GM06990 (cell line): ENCODE measurements around the gene RABL6.
A peak's percentile ranks its signal among the peaks of the same experiment; 100 is the strongest.

ENCODE experiments used
- DNase-seq: peaks from one replicate; pipeline ENCODE4 v3.0.0-alpha.2; 2011; ENCODE audit not compliant: insufficient read length; ENCODE audit errors: extremely low read depth
- H3K27me3 ChIP-seq: replicated peaks from 2 replicates; pipeline ENCODE4 v1.6.0; 2011; ENCODE audit warnings: low read length; ENCODE audit not compliant: control insufficient read depth, insufficient read depth
- H3K36me3 ChIP-seq: 2 replicates; pipeline ENCODE4 v1.5.1; 2011; ENCODE audit warnings: low read length; ENCODE audit not compliant: control insufficient read depth, insufficient read depth
- H3K4me3 ChIP-seq: replicated peaks from 2 replicates; pipeline ENCODE4 v1.5.1; 2011; ENCODE audit warnings: low read depth, mild to moderate bottlenecking, control low read depth, low read length
- TF ChIP-seq, protein P1 (sequence below): IDR thresholded peaks from 2 replicates; pipeline ENCODE4 v1.5.1; 2011; ENCODE audit warnings: low read length, control low read depth, mild to moderate bottlenecking, inconsistent platforms; ENCODE audit not compliant: insufficient read depth, poor library complexity, severe bottlenecking

RABL6 gene

DNA sequence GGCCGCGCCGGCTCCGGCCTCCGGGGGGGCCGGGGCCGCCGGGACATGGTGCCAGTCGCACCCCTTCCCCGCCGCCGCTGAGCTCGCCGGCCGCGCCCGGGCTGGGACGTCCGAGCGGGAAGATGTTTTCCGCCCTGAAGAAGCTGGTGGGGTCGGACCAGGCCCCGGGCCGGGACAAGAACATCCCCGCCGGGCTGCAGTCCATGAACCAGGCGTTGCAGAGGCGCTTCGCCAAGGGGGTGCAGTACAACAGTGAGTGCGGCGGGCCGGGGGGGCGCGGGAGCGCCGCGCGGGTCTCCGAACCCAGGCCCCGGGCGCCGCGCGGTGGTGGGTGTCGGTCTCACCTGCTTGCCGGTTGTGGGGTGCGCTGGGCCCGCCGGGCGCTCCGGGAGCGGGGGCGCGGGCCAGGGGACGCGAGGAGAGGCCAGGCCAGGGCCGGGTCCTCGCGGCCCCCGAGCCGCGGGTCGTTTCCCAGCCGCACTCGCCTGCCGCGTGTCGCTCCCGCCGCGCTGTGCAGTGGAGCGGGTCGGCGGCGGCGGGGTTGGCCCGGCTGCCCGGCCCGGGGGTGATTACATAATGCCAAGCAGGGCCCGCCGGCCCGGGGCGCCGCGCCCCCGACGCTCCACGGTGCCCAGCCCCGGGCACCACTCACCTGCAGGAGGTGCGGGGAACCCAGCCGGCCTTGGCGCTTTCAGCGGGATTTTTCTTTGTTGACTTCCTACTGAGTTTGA lies 492 bp downstream of the RABL6 start:
- Histone ChIP-seq H3K4me3 (peak overlapping the region; percentile 91), H3K27me3 (no peaks in the 10 kb centered on the region), H3K36me3 (peaks cover 4% of the 10 kb centered on the region)
- TF ChIP-seq, protein P1, sequence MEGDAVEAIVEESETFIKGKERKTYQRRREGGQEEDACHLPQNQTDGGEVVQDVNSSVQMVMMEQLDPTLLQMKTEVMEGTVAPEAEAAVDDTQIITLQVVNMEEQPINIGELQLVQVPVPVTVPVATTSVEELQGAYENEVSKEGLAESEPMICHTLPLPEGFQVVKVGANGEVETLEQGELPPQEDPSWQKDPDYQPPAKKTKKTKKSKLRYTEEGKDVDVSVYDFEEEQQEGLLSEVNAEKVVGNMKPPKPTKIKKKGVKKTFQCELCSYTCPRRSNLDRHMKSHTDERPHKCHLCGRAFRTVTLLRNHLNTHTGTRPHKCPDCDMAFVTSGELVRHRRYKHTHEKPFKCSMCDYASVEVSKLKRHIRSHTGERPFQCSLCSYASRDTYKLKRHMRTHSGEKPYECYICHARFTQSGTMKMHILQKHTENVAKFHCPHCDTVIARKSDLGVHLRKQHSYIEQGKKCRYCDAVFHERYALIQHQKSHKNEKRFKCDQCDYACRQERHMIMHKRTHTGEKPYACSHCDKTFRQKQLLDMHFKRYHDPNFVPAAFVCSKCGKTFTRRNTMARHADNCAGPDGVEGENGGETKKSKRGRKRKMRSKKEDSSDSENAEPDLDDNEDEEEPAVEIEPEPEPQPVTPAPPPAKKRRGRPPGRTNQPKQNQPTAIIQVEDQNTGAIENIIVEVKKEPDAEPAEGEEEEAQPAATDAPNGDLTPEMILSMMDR = no peak
- DNase-seq = peak; percentile 69

DNA sequence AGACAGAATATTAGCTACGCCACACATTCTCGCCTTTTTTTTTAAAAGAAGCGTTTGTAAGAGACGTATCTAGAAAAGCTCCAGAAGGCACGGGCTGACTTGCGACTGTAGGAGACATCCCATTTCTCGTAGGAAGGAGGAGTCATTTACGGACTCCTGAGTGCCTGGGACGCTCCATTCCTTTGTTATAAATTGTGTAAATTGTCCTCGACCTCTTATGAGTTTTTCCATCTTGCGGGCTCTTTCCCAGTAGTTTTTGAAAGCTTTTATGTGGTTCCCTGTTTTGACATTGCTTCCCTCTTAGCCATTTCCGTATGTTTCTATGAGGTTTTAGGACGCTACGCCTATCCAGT lies 1.0 kb downstream of the RABL6 start:
- no peak for DNase-seq

DNA sequence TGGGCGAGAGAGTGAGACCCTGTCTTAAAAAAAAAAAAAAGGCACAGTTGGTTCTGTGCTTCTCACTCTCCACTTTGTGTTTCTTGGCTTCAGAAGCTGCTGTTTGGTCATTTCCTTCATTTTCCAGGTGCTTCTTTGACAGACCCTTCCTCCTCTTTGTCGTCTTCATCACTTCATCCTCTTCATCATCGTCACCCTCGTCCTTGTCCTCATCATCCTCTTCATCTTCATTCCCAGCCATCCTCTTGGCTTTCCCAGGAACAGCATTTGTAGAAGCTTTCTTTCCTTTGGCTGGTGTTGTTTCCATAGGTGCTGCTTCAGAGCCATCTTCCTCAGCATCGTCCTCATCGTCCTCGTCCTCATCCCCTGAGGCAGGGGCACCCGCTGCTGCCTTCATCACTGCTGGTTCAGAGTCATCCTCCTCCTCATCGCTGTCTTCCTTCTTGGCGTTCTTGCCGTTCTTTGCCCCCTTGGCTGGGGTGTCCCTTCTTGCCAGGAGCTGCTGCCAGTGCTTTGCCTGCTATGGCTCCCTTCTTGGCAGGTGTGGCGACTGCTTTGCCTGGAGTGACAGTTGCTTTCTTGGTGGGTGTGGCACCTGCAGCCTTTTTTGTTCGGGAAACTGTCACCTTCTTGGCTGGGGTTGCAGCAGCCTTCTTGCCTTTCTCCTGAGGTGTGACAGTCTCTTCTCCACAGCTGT lies 7.1 kb downstream of the RABL6 start:
- H3K27me3 ChIP-seq = no peaks in the 10 kb centered on the region
- H3K4me3 ChIP-seq = no peak overlapping the region
- TF ChIP-seq, protein P1 = no peak
- DNase-seq = no peak
- peaks cover 8% of the 10 kb centered on the region for H3K36me3 ChIP-seq

More for the DNA sequence above, 1.0 kb downstream of the RABL6 start:
- Histone ChIP-seq H3K4me3 (peak overlapping the region; percentile 91), H3K36me3 (peaks cover 4% of the 10 kb centered on the region), H3K27me3 (no peaks in the 10 kb centered on the region)
- TF ChIP-seq, protein P1 = no peak

DNA sequence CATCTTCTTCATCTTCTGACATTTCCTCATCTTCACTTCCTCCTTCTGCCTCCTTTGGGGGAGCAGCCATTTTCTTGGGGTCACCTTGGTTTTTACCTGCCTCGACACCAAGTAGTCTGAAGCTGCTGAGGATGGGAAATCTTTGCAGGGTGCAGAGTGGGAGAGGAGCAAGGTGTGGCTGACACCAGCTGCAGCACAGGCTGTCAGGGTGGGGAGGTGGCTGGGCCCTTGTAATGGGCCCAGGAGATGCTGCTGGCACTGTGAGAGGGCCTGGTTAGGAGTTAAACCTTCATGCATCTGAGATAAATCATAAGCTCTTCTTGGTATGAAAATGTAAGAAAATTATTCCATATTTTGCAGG lies 7.7 kb downstream of the RABL6 start:
- H3K27me3 ChIP-seq = no peaks in the 10 kb centered on the region
- DNase-seq = no peak
- H3K36me3 ChIP-seq = peaks cover 8% of the 10 kb centered on the region
- TF ChIP-seq, protein P1 = no peak
- no peak overlapping the region for H3K4me3 ChIP-seq

DNA sequence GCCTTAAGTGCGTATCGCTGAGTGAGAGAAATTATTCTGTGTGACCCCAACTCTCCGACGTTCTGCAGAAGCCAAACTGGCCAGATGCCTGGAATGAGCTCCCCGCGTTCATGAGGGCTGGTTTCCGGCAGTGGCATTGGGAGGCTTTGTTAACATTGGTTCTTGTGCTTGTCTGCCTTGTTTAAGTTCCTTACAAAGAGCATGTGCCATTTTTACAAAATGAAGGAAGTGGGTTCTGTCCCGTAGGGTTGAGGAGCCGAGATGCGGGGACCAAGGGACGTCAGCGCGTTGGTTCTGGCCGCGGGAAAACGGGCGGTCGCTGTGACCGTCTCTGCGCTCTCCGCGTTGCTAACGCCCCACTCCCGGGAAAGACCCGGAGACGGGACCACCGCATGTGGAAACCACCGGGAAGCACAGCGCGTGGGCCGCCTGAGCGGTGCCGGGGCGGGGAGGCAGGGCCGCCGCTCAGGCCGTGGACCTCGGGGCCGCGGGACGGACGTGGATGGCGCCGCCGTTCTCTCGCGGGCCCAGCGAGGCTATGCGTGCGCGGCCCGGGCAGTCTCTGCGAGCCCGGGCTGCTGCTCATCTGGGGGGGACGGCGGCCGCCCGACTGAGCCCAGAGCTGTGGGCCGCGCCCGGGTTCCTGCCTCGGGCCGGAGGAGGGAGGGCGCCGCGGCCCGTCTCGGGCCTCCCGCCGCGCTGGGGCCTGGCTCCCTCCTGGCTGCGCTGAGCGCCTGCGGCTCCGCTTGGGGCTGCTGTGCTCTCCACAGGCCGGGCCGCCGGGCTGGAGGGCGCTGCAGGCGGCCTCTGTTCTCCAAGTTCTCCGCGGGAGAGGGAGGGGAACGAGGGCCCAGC lies 13.4 kb downstream of the RABL6 start:
- H3K36me3 ChIP-seq = peaks cover 6% of the 10 kb centered on the region
- no peak for DNase-seq
- H3K27me3 ChIP-seq = no peaks in the 10 kb centered on the region
- TF ChIP-seq, protein P1 = no peak
- no peak overlapping the region for H3K4me3 ChIP-seq
